ENCODE results near the gene ATP8B4. TPM values are rescaled to one million over a fixed set of nuclear protein-coding genes. Genes with fewer than 3 reads are reported as not detected.
"Not testable (repeated sequence)": the region's sequence is repeated elsewhere in the genome, so short reads cannot be mapped to it uniquely, and the experiment has no call there.

ATP8B4 gene
- total RNA-seq, 1 donor from 2014 or later: 2.5 TPM

GRCh38 chr15:50095938-50096821, 22.9 kb downstream of the ATP8B4 start:
- Histone ChIP-seq H3K4me3 (no peak overlapping the region), H3K27me3 (ENCODE audit: low read depth) (no peaks in the 10 kb centered on the region), H3K4me1 (no peaks in the 10 kb centered on the region), H3K9me3 (replicated peaks) (no peaks in the 10 kb centered on the region), H3K27ac (replicated peaks) (no peak overlapping the region), H3K36me3 (no peaks in the 10 kb centered on the region)
- no peak for DNase-seq
- TF ChIP-seq CTCF (IDR thresholded peaks at IDR 0.05; ENCODE audit: borderline replicate concordance): no peak
- intact Hi-C loops (cut with micrococcal nuclease): no loop called here

- intact Hi-C loops (cut with micrococcal nuclease); H3K27ac ChIP-seq (replicated peaks); DNase-seq; H3K4me1 ChIP-seq; H3K27me3 ChIP-seq (ENCODE audit: low read depth); H3K9me3 ChIP-seq (replicated peaks); H3K36me3 ChIP-seq; H3K4me3 ChIP-seq: not testable (repeated sequence)
These were observed 29.6 kb downstream of the ATP8B4 start for GRCh38 chr15:50089386-50089785.

- no peaks in the 10 kb centered on the region for H3K4me1 ChIP-seq
- no peak for TF ChIP-seq CTCF (IDR thresholded peaks at IDR 0.05; ENCODE audit: borderline replicate concordance)
- no peaks in the 10 kb centered on the region for H3K27me3 ChIP-seq (ENCODE audit: low read depth)
- H3K9me3 ChIP-seq (replicated peaks): peaks cover 2% of the 10 kb centered on the region
- H3K36me3 ChIP-seq: no peaks in the 10 kb centered on the region
- H3K27ac ChIP-seq (replicated peaks): no peak overlapping the region
- H3K4me3 ChIP-seq: no peak overlapping the region
- intact Hi-C loops (cut with micrococcal nuclease): no loop called here
- DNase-seq: no peak
These were observed 34.1 kb downstream of the ATP8B4 start for GRCh38 chr15:50084932-50085331.

- Histone ChIP-seq H3K27ac (replicated peaks) (no peak overlapping the region), H3K27me3 (ENCODE audit: low read depth) (no peaks in the 10 kb centered on the region), H3K36me3 (no peaks in the 10 kb centered on the region), H3K9me3 (replicated peaks) (no peaks in the 10 kb centered on the region), H3K4me3 (no peak overlapping the region), H3K4me1 (no peaks in the 10 kb centered on the region)
- DNase-seq: no peak
- no peak for TF ChIP-seq CTCF (IDR thresholded peaks at IDR 0.05; ENCODE audit: borderline replicate concordance)
- intact Hi-C loops (cut with micrococcal nuclease): no loop called here
These were observed 35.5 kb downstream of the ATP8B4 start for GRCh38 chr15:50083424-50084025.

- Histone ChIP-seq H3K4me1 (no peaks in the 10 kb centered on the region), H3K4me3 (no peak overlapping the region), H3K27me3 (ENCODE audit: low read depth) (no peaks in the 10 kb centered on the region), H3K27ac (replicated peaks) (no peak overlapping the region), H3K36me3 (no peaks in the 10 kb centered on the region), H3K9me3 (replicated peaks) (no peaks in the 10 kb centered on the region)
- no peak for TF ChIP-seq CTCF (IDR thresholded peaks at IDR 0.05; ENCODE audit: borderline replicate concordance)
- intact Hi-C loops (cut with micrococcal nuclease): no loop called here
- no peak for DNase-seq
These were observed 37.0 kb downstream of the ATP8B4 start for GRCh38 chr15:50082066-50082465.

GRCh38 chr15:50077651-50078050, 41.4 kb downstream of the ATP8B4 start:
- no peak overlapping the region for H3K4me3 ChIP-seq
- no peak for TF ChIP-seq CTCF (IDR thresholded peaks at IDR 0.05; ENCODE audit: borderline replicate concordance)
- no peak for DNase-seq
- no peak overlapping the region for H3K27ac ChIP-seq (replicated peaks)
- intact Hi-C loops (cut with micrococcal nuclease): no loop called here
- no peaks in the 10 kb centered on the region for H3K36me3 ChIP-seq
- H3K9me3 ChIP-seq (replicated peaks): no peaks in the 10 kb centered on the region
- H3K4me1 ChIP-seq: no peaks in the 10 kb centered on the region
- H3K27me3 ChIP-seq (ENCODE audit: low read depth): no peaks in the 10 kb centered on the region

Data from left ventricle myocardium inferior (tissue), 1 donor.